Kidney (tissue), 14 donors: ENCODE data around the gene SEMA6A. TPM values are rescaled to one million over a fixed set of nuclear protein-coding genes. Genes with fewer than 3 reads are reported as not detected.
A peak's percentile ranks its signal among the peaks of the same experiment; 100 is the strongest.

Experiments
- DNase-seq, 5 donors: peaks; one replicate each; pipeline ENCODE4 v3.0.0-alpha.2; 2013 to 2020
- FAIRE-seq: peaks from 2 replicates; lab custom pipeline; 2012; peaks lifted over from hg19 to GRCh38; lab: Jason Lieb, UNC
- H3K27ac ChIP-seq, 2 donors: one replicate each; pipeline ENCODE4 v1.7.0; 2013; ENCODE audit warnings: low read depth in 2 of 2, low read length in 2 of 2, inconsistent platforms in 1 of 2
- H3K27me3 ChIP-seq: one replicate; pipeline ENCODE4 v1.7.1; 2013; ENCODE audit warnings: low read length, inconsistent platforms; ENCODE audit not compliant: control insufficient read depth, insufficient read depth
- H3K36me3 ChIP-seq, 3 donors: one replicate each; pipeline versions ENCODE4 v1.7.0 to v1.7.1; 2013; ENCODE audit warnings: low read length in 3 of 3, control low read depth in 1 of 3, inconsistent platforms in 1 of 3; ENCODE audit not compliant: insufficient read depth in 3 of 3, control insufficient read depth in 2 of 3
- H3K4me1 ChIP-seq, 3 donors: one replicate each; pipeline versions ENCODE4 v1.7.0 to v1.7.1; 2013; ENCODE audit warnings: low read length in 3 of 3, inconsistent platforms in 1 of 3, low read depth in 1 of 3; ENCODE audit not compliant: control insufficient read depth in 2 of 3, insufficient read depth in 2 of 3
- H3K4me3 ChIP-seq, 3 donors: one replicate each; pipeline versions ENCODE4 v1.7.0 to v1.8.1; 2013; ENCODE audit warnings: low read length in 3 of 3, control low read depth in 1 of 3, inconsistent platforms in 1 of 3
- H3K9ac ChIP-seq, 3 donors: one replicate each; pipeline versions ENCODE4 v1.7.0 to v1.7.1; 2013; ENCODE audit warnings: low read length in 3 of 3, control low read depth in 1 of 3, inconsistent platforms in 1 of 3
- H3K9me3 ChIP-seq, 3 donors: one replicate each; pipeline versions ENCODE4 v1.7.0 to v1.7.1; 2013; ENCODE audit warnings: low read length in 3 of 3, control low read depth in 1 of 3, inconsistent platforms in 1 of 3; ENCODE audit not compliant: control insufficient read depth in 2 of 3, insufficient read depth in 1 of 3
- CTCF ChIP-seq: IDR thresholded peaks from 3 replicates; pipeline ENCODE4 v1.5.1; 2012; ENCODE audit warnings: mild to moderate bottlenecking, moderate library complexity, borderline replicate concordance; ENCODE audit not compliant: insufficient read depth; ENCODE audit errors: extremely low read depth
- intact Hi-C: fragments of 100-400 bp; cut with DNase I; formaldehyde crosslinking; loops from one replicate; pipeline ENCODE4 v1.11.1; 2022
- polyA plus RNA-seq: library from polyadenylated mRNA; stranded (reverse); fragments of 350-450 nt; fragmentation: Illumina TruSeq; extraction: RNeasy Lipid Tissue Mini Kit (QIAGEN cat#74804); gene quantifications from one replicate; pipeline ENCODE4 v1.2.3, GENCODE V29; 2014; ENCODE audit warnings: low read depth, low replicate concordance; ENCODE audit not compliant: insufficient read depth
- total RNA-seq: library from RNA; stranded (reverse); fragmentation: NEBNext Ultra II Directional; extraction: Animal tissue kit (Norgen Biotek cat#: 25700); gene quantifications from one replicate; pipeline ENCODE4 v1.2.1, GENCODE V29; 2021
- donor health status: control.
- donor health status: control.
- donor health status: control.
- donor health status: control.
- donor health status: control.
- donor health status: DM: yes; HTN: yes; CAD: no.
- donor health status: Normal renal cell carcinoma (clear cell type).

SEMA6A gene
- total and polyA plus RNA-seq, 2 donors from 2014 or later = 4.0 to 51.6 TPM

DNA sequence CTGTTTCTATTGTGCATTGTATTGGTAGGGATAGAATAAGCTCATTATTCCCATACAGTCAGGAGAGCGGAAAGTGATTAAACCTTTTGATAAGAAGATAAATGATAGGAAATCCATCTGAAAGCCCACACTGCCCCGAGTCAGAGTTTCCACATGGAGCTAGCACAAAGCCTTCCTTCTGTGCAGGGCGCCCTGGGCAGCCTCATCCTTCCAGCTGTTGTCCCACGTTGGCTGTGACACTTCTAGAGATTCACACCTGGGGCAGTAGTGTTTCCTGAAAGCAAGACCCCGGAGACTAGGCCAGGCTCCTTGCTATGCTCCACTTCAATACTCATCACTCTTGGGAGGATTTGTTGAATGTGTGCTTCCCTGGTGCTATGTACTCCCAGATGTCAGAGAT is 172.4 kb downstream of the SEMA6A start:
- peak in 1 of 5 donors; percentile 22 for DNase-seq
- Histone ChIP-seq H3K9ac (no peak overlapping the region), H3K27me3 (no peaks in the 10 kb centered on the region), H3K27ac (no peak overlapping the region), H3K4me3 (no peak overlapping the region), H3K4me1 (no peaks in the 10 kb centered on the region), H3K36me3 (no peaks in the 10 kb centered on the region), H3K9me3 (no peaks in the 10 kb centered on the region)
- intact Hi-C loops = no loop called here
- FAIRE-seq = no peak
- no peak for TF ChIP-seq CTCF

- Histone ChIP-seq H3K4me1 (no peaks in the 10 kb centered on the region), H3K36me3 (no peaks in the 10 kb centered on the region), H3K9ac (no peak overlapping the region), H3K27me3 (no peaks in the 10 kb centered on the region), H3K4me3 (no peak overlapping the region), H3K27ac (no peak overlapping the region), H3K9me3 (no peaks in the 10 kb centered on the region)
- no peak for TF ChIP-seq CTCF
- DNase-seq (peak in 3 of 5 donors; percentile 35 to 58 (median 46)), FAIRE-seq (no peak)
- intact Hi-C loops = no loop called here
Measured at GRCh38 chr5:116401576-116401975, 173.0 kb downstream of the SEMA6A start.

DNA sequence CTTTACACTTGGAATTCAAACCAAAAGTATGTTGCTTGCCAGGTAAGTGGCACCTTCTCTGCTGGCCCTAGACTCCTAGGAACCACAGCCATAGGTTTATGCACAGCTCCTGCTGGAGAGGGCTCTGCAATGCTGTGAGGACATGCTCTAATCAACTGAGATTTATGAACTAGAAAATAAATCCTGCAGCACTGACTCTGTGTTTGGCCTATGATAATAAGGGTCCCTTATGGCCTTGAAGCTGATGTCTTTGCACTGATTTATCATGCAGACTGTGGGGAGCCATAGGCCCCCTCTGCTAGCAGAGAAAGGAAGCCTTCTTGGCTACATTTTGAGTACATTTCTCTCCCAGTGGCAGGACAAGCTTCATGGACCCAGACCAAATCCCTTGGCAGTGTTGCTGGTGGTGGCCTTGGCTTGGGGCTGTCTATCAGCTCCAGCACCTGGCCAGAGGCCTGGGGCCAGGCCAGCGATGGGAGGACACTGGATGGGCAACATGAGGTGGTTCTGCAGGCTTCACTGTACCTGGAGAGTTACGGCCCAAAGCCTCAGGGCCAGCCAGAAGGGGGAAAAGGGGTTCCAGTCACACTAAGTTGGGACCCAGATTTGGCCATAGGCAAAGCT is 178.0 kb downstream of the SEMA6A start:
- Histone ChIP-seq H3K4me3 (no peak overlapping the region), H3K9ac (no peak overlapping the region), H3K9me3 (no peaks in the 10 kb centered on the region), H3K27me3 (no peaks in the 10 kb centered on the region), H3K4me1 (peaks cover 0 to 3% (median 0%) of the 10 kb centered on the region in 3 donors), H3K36me3 (no peaks in the 10 kb centered on the region), H3K27ac (no peak overlapping the region)
- DNase-seq (peak in 2 of 5 donors; percentile 33 to 46), FAIRE-seq (no peak)
- no peak for TF ChIP-seq CTCF
- intact Hi-C loops = no loop called here
